HEK293T (cell line): ENCODE measurements around the gene GINS1.

Experiments used
- BHLHE40 ChIP-seq: fragments of 450-650 bp; IDR thresholded peaks from 2 replicates; pipeline ENCODE4 v1.6.1; 2016; ENCODE audit warnings: mild to moderate bottlenecking, moderate library complexity, borderline replicate concordance
- FOXM1 ChIP-seq: fragments of 450-650 bp; IDR thresholded peaks from 2 replicates; pipeline ENCODE4 v1.6.1; 2017; ENCODE audit warnings: mild to moderate bottlenecking, borderline replicate concordance
- HDGF ChIP-seq: fragments of 450-650 bp; IDR thresholded peaks from 2 replicates; pipeline ENCODE4 v1.6.1; 2017; ENCODE audit warnings: antibody characterized with exemption, borderline replicate concordance
- LEF1 ChIP-seq: fragments of 450-650 bp; IDR thresholded peaks from 2 replicates; pipeline ENCODE4 v1.6.1; 2017; ENCODE audit warnings: mild to moderate bottlenecking, borderline replicate concordance
- PKNOX1 ChIP-seq: fragments of 450-650 bp; IDR thresholded peaks from 2 replicates; pipeline ENCODE4 v1.6.1; 2016
- SP1 ChIP-seq: fragments of 450-650 bp; IDR thresholded peaks from 2 replicates; pipeline ENCODE4 v1.6.1; 2017
- ZNF384 ChIP-seq: fragments of 450-650 bp; IDR thresholded peaks from 2 replicates; pipeline ENCODE4 v1.6.1; 2016

GRCh38 chr20:25390538-25391528, 16.6 kb upstream of the GINS1 start, which contains the start of gene ABHD12:
- TF ChIP-seq BHLHE40 (no peak), LEF1 (no peak), HDGF (no peak), ZNF384 (no peak), FOXM1 (no peak), SP1 (no peak), PKNOX1 (no peak)
